ENCODE results near the gene TSPAN15.

TSPAN15 gene

DNA sequence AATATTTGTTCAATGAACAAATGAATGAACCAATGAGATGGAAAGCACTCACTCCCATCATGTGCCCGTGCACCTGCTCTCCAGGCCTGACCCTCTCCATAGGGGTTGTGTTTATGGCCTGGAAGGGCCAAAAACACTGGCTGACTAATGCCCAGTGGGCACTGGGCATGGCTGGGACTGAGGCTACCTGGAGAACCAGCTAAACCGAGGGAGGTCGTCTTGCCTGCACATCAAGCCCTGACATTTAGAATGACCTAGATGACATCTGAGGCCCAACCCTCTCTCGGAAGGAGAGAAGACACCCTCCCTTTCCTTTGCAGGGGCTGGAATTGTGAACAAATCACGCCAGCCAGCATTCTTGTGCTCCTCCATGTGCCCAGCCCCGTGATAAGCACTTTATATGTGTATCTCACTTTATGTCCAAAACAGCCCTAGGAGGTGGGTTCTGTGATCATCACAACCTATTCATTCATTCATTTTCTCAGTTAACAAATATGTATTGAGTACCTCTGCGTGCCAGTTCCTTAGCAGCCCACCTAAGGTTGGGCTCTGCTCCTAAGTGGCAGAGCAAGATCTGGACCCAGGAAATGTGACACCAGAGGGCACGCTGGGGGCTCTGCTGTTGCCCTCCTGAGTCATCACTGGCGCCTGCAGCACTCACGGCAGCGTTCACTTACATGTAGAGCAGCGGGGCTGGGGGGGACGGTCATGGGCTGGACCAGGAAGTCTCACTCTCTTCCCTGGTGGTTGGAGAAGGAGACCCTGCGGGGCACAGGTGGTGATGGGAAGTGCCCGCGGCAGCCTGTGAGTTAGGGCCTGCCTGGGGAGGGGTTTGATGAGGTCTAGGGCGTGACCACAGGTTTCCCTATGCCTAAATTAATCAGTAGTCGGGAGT lies 52.0 kb downstream of the TSPAN15 start:
- peak; percentile 72 for DNase-seq (ENCODE audit: low spot score)
- Histone ChIP-seq H3K4me3 (no peak overlapping the region), H3K27ac (no peak overlapping the region)
- TF ChIP-seq, protein P1, sequence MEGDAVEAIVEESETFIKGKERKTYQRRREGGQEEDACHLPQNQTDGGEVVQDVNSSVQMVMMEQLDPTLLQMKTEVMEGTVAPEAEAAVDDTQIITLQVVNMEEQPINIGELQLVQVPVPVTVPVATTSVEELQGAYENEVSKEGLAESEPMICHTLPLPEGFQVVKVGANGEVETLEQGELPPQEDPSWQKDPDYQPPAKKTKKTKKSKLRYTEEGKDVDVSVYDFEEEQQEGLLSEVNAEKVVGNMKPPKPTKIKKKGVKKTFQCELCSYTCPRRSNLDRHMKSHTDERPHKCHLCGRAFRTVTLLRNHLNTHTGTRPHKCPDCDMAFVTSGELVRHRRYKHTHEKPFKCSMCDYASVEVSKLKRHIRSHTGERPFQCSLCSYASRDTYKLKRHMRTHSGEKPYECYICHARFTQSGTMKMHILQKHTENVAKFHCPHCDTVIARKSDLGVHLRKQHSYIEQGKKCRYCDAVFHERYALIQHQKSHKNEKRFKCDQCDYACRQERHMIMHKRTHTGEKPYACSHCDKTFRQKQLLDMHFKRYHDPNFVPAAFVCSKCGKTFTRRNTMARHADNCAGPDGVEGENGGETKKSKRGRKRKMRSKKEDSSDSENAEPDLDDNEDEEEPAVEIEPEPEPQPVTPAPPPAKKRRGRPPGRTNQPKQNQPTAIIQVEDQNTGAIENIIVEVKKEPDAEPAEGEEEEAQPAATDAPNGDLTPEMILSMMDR (IDR thresholded peaks at IDR 0.05): no peak

DNA sequence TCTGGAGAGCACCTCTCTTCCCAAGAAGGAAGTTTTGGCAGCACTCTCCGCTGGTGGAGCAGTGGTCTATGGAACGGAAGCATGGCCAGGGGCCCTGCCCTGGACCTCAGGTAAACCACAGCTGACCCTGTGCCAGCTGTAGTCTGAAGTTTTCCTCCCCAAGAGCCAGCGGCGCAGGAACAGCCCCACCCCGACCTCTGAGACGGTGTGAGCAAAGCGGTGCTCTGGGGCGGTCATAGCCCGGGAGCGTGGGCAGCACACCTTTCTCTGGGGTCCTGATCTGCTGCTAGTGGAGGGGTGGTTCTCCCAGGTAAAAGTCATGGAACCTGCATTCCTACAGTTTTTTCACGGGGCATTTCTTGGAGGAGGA lies 52.6 kb downstream of the TSPAN15 start:
- H3K27ac ChIP-seq: no peak overlapping the region
- H3K4me3 ChIP-seq: no peak overlapping the region
- TF ChIP-seq, protein P1 (IDR thresholded peaks at IDR 0.05): no peak
- DNase-seq (ENCODE audit: low spot score): no peak

DNA sequence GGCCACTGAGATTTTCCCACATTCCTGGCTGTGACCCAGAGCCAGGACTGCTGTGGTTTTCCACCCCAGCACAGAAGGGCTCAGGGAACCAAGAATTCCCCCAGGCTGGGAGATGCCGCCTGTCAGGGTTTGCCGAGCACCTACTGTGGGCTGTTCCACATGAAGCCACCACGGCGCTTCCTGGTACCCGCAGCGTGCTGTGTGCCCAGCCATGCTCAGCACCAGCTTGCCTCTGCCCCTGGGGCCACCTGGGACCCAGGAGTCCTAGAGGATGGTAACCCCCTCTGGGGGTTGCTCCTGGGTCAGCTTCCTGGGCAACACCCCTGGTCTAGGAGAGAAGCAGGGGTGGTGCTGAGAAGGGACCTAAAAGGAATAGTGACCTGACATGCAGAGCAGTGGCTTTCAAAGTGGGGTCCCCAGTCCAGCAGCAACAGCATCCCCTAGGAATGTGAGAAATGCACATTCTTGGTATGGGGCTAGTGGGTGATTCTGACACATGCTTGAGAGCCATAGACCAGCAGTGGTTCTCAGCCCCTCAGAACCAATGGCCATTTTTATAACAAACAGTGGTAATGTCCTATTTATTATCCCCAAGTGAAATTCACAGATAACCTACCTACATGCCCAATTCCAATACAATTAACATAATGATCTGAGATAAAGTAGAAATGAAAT lies 53.4 kb downstream of the TSPAN15 start:
- no peak for DNase-seq (ENCODE audit: low spot score)
- H3K27ac ChIP-seq: no peak overlapping the region
- no peak overlapping the region for H3K4me3 ChIP-seq
- TF ChIP-seq, protein P1 (IDR thresholded peaks at IDR 0.05): no peak

DNA sequence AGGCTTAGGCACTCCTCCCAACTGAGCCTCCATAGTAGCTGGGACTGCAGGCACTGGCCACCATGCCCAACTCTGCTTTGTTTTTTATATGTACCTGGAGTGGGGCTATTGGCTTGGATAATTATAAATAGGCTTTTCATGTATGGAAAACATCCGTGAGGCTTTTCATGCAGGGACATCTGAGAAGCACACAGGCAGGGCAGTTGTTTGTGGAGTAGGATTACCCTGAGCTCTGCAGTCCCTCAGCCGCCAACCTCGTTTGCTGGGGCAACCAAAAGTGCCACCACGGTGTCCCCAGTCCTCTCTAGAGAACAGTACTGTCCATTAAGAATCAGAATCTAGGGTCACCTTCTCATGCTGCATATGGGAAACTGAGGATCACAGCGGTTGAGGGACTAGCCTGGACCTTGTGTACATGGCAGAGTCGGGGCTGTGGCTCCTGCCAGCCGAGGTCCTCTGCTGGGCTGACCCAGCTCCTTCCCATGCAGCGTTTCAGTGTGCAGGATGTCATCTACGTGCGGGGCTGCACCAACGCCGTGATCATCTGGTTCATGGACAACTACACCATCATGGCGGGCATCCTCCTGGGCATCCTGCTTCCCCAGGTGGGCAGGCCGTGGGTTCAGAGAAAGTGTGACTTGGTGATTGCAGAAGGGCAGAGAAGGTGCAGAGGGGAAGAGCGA lies 54.5 kb downstream of the TSPAN15 start:
- TF ChIP-seq, protein P1 (IDR thresholded peaks at IDR 0.05): no peak
- DNase-seq (ENCODE audit: low spot score): no peak
- Histone ChIP-seq H3K4me3 (no peak overlapping the region), H3K27ac (no peak overlapping the region)

DNA sequence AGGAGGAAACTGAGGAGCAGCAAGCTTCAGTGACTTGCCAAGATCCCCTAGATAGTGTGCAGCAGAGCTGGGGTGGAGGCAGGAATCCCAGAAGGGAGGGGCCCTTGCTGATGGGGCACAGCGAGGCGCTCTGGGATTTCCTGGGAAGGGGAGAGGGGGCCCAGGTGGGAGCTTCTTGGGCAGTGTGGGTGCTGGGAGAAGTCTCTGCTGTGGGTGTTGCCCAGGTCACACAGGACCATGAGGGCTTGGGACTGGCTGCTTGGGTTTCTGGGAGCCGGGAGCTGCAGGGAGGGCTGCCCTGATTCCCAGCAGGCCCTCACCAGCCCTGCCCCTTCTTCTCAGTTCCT lies 55.2 kb downstream of the TSPAN15 start:
- Histone ChIP-seq H3K27ac (no peak overlapping the region), H3K4me3 (no peak overlapping the region)
- peak; percentile 72 for DNase-seq (ENCODE audit: low spot score)
- TF ChIP-seq, protein P1 (IDR thresholded peaks at IDR 0.05): no peak

DNA sequence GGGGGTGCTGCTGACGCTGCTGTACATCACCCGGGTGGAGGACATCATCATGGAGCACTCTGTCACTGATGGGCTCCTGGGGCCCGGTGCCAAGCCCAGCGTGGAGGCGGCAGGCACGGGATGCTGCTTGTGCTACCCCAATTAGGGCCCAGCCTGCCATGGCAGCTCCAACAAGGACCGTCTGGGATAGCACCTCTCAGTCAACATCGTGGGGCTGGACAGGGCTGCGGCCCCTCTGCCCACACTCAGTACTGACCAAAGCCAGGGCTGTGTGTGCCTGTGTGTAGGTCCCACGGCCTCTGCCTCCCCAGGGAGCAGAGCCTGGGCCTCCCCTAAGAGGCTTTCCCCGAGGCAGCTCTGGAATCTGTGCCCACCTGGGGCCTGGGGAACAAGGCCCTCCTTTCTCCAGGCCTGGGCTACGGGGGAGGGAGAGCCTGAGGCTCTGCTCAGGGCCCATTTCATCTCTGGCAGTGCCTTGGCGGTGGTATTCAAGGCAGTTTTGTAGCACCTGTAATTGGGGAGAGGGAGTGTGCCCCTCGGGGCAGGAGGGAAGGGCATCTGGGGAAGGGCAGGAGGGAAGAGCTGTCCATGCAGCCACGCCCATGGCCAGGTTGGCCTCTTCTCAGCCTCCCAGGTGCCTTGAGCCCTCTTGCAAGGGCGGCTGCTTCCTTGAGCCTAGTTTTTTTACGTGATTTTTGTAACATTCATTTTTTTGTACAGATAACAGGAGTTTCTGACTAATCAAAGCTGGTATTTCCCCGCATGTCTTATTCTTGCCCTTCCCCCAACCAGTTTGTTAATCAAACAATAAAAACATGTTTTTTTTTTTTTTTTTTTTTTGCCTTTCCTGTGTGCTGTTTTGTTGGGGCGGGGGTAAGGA lies 55.8 kb downstream of the TSPAN15 start:
- H3K4me3 ChIP-seq: peak overlapping the region; percentile 70

More for the DNA sequence above, 55.8 kb downstream of the TSPAN15 start:
- TF ChIP-seq, protein P1 (IDR thresholded peaks at IDR 0.05): no peak
- peak overlapping the region in 1 of 2 donors; percentile 6 for H3K27ac ChIP-seq
- DNase-seq (ENCODE audit: low spot score): no peak
